HepG2 (cell line): ENCODE measurements around the gene GDF7. TPM values are rescaled to one million over a fixed set of nuclear protein-coding genes. Genes with fewer than 3 reads are reported as not detected.

Experiments used
- ATAC-seq: fragments of 200-7000 bp; cut with Tn5 transposase; 3 replicates; pipeline ENCODE4 v1.9.1; 2020; ENCODE audit warnings: mild to moderate bottlenecking, moderate library complexity
- BruUV-seq: library from RNA; stranded (reverse); fragments of 400-500 nt; replicated peaks from 2 replicates; lab custom pipeline; 2021; lab: Mats Ljungman, UMichigan
- CTCF ChIA-PET: fragments of 300-600 bp; formaldehyde crosslinking; extraction: SDS; loops from one replicate; lab custom pipeline; 2021; ENCODE audit warnings: low total read pairs, inconsistent platforms, low intra/inter-chr PET ratio; lab: Yijun Ruan, JAX
- POLR2A ChIA-PET: fragments of 350-600 bp; sonication (Branson Sonifier 250); formaldehyde crosslinking; loops from one replicate; lab custom pipeline; 2020; ENCODE audit warnings: antibody characterized with exemption, inconsistent platforms; lab: Yijun Ruan, JAX
- DNase-seq: peaks from one replicate; pipeline ENCODE4 v3.0.0-alpha.2; 2015; ENCODE audit warnings: low spot score
- FAIRE-seq: peaks from 3 replicates; lab custom pipeline; 2011; peaks lifted over from hg19 to GRCh38; lab: Jason Lieb, UNC
- H2AFZ ChIP-seq: one replicate; pipeline ENCODE4 v1.6.1; 2011; ENCODE audit warnings: low read length, inconsistent platforms
- H3K27ac ChIP-seq: fragments of 300-600 bp; 3 replicates; pipeline ENCODE4 v1.8.0; 2011; ENCODE audit warnings: mixed run types, mild to moderate bottlenecking, mixed read lengths, low read length, inconsistent platforms; ENCODE audit not compliant: insufficient read depth; ENCODE audit errors: extremely low read length
- H3K27me3 ChIP-seq, 2 experiments: fragments of 200-600 bp in 1 of 2; 2 replicates in 1 of 2; 3 replicates in 1 of 2; pipeline versions ENCODE4 v1.6.0 to v1.8.0; 2011; ENCODE audit warnings: low read length in 2 of 2, mild to moderate bottlenecking in 2 of 2, moderate library complexity in 2 of 2, inconsistent platforms in 1 of 2; ENCODE audit not compliant: insufficient read depth in 2 of 2, control insufficient read depth in 1 of 2
- H3K36me3 ChIP-seq, 2 experiments: fragments of 200-600 bp in 1 of 2; replicated peaks in 1 of 2; 2 replicates in 1 of 2; 3 replicates in 1 of 2; pipeline versions ENCODE4 v1.5.1 to v1.8.0; 2011; ENCODE audit warnings: low read length in 2 of 2, inconsistent platforms in 1 of 2; ENCODE audit not compliant: insufficient read depth in 2 of 2, control insufficient read depth in 1 of 2
- H3K4me1 ChIP-seq: 2 replicates; pipeline ENCODE4 v1.5.1; 2012; ENCODE audit warnings: low read length, inconsistent platforms; ENCODE audit not compliant: insufficient read depth
- H3K4me2 ChIP-seq: 2 replicates; pipeline ENCODE4 v1.6.0; 2011; ENCODE audit warnings: low read depth, low read length, inconsistent platforms
- H3K4me3 ChIP-seq, 3 experiments: fragments of 200-600 bp in 1 of 3; sonication (generic), shearing (Covaris generic) in 1 of 3; replicated peaks in 1 of 3; 2 replicates each; pipeline ENCODE4 v1.5.1; 2011 to 2016; ENCODE audit warnings: low read length in 3 of 3, inconsistent platforms in 2 of 3, low read depth in 2 of 3, mild to moderate bottlenecking in 2 of 3, control low read depth in 1 of 3, mixed read lengths in 1 of 3; ENCODE audit not compliant: insufficient read depth in 1 of 3
- H3K79me2 ChIP-seq: one replicate; pipeline ENCODE4 v1.6.1; 2011; ENCODE audit warnings: low read length, inconsistent platforms; ENCODE audit not compliant: insufficient read depth
- H3K9ac ChIP-seq: 2 replicates; pipeline ENCODE4 v1.6.0; 2011; ENCODE audit warnings: mild to moderate bottlenecking, low read depth, low read length, inconsistent platforms; ENCODE audit not compliant: insufficient read depth
- H3K9me3 ChIP-seq: 2 replicates; pipeline ENCODE4 v1.5.1; 2012; ENCODE audit warnings: mild to moderate bottlenecking, low read length
- H4K20me1 ChIP-seq: 2 replicates; pipeline ENCODE4 v1.6.0; 2011; ENCODE audit warnings: inconsistent platforms, mild to moderate bottlenecking, low read length, moderate library complexity; ENCODE audit not compliant: insufficient read depth
- ELF3 ChIP-seq: IDR thresholded peaks from 2 replicates; pipeline ENCODE4 v1.6.1; 2016; ENCODE audit warnings: missing genetic modification reagents, missing compliant biosample characterization
- HES4 ChIP-seq: sonication (generic); formaldehyde crosslinking; IDR thresholded peaks from 2 replicates; pipeline ENCODE4 v1.9.0; 2021; ENCODE audit warnings: mild to moderate bottlenecking, missing genetic modification reagents, borderline replicate concordance
- KDM2A ChIP-seq: sonication (generic); formaldehyde crosslinking; IDR thresholded peaks from 2 replicates; pipeline ENCODE4 v1.4.0; 2020; ENCODE audit warnings: low read depth, missing genetic modification reagents, borderline replicate concordance
- KLF13 ChIP-seq: sonication (generic); formaldehyde crosslinking; IDR thresholded peaks from 2 replicates; pipeline ENCODE4 v1.4.0; 2020; ENCODE audit warnings: mild to moderate bottlenecking, missing genetic modification reagents
- MED1 ChIP-seq: sonication (generic); formaldehyde crosslinking; IDR thresholded peaks from 2 replicates; pipeline ENCODE4 v1.4.0; 2020; ENCODE audit warnings: missing genetic modification reagents
- PHB2 ChIP-seq: fragments of 450-650 bp; IDR thresholded peaks from 2 replicates; pipeline ENCODE4 v1.6.1; 2018; ENCODE audit not compliant: partially characterized antibody
- SP5 ChIP-seq: IDR thresholded peaks from 2 replicates; pipeline ENCODE4 v1.6.1; 2016; ENCODE audit warnings: low read depth, borderline replicate concordance
- ZNF296 ChIP-seq: sonication (generic); formaldehyde crosslinking; conservative IDR thresholded peaks from 2 replicates; pipeline ENCODE4 v1.5.0; 2020; ENCODE audit warnings: mild to moderate bottlenecking, missing genetic modification reagents
- ZNF556 ChIP-seq: sonication (generic); formaldehyde crosslinking; IDR thresholded peaks from 2 replicates; pipeline ENCODE4 v1.4.0; 2020; ENCODE audit warnings: mild to moderate bottlenecking, missing genetic modification reagents, borderline replicate concordance
- WGBS: methylation state at CpG from one replicate; pipeline ENCODE4 v1.1.6; 2017; ENCODE audit warnings: low lambda C conversion rate; 5-methylcytosine and 5-hydroxymethylcytosine counted together
- in situ Hi-C: cut with HindIII; loops from 2 replicates; pipeline ENCODE4 v1.10.0; 2017; ENCODE audit warnings: low pct_unique_long_range_greater_than_20kb; ENCODE audit not compliant: extremely low pct_ligation_motif_present
- intact Hi-C: fragments of 100-400 bp; cut with micrococcal nuclease; formaldehyde crosslinking; loops from one replicate; pipeline ENCODE4 v1.10.0; 2022; ENCODE audit not compliant: unreplicated experiment
- polyA plus RNA-seq, 8 experiments: library from polyadenylated mRNA; depleted of rRNA in 3 of 8; stranded (reverse) in 7 of 8; unstranded in 1 of 8; fragments of >200 nt; fragmentation: Illumina TruSeq in 4 of 8; extraction: Trizol in 4 of 8; gene quantifications; 2 replicates each; pipeline versions ENCODE4 v1.2.1 to v1.2.3, GENCODE V29; 2011 to 2016; ENCODE audit warnings: low read depth in 4 of 8, missing spikeins in 1 of 8, mixed read lengths in 1 of 8; ENCODE audit not compliant: insufficient read depth in 1 of 8
- total RNA-seq, 5 experiments: library from RNA; depleted of rRNA; stranded (reverse); fragments of >200 nt; fragmentation: Illumina TruSeq; extraction: Trizol; gene quantifications; 2 replicates each; pipeline ENCODE4 v1.2.3, GENCODE V29; 2016; ENCODE audit warnings: low read depth in 1 of 5
- TF ChIP-seq, protein P1 (sequence below): sonication (generic); formaldehyde crosslinking; IDR thresholded peaks from 2 replicates; pipeline ENCODE4 v1.4.0; 2020; ENCODE audit warnings: mild to moderate bottlenecking, missing genetic modification reagents
- TF ChIP-seq, protein P2 (sequence below): sonication (generic); formaldehyde crosslinking; IDR thresholded peaks from 2 replicates; pipeline ENCODE4 v1.5.1; 2020; ENCODE audit warnings: missing genetic modification reagents, mild to moderate bottlenecking, borderline replicate concordance
- TF ChIP-seq, protein P3 (sequence below): sonication (generic); formaldehyde crosslinking; IDR thresholded peaks from 2 replicates; pipeline ENCODE4 v1.4.0; 2020; ENCODE audit warnings: missing genetic modification reagents

Gene GDF7
- total and polyA plus RNA-seq, 2 of the 13 experiments (the other 11 are each of a cell fraction or from before 2014, with no cell fraction given): 1.6 to 15.0 TPM

DNA sequence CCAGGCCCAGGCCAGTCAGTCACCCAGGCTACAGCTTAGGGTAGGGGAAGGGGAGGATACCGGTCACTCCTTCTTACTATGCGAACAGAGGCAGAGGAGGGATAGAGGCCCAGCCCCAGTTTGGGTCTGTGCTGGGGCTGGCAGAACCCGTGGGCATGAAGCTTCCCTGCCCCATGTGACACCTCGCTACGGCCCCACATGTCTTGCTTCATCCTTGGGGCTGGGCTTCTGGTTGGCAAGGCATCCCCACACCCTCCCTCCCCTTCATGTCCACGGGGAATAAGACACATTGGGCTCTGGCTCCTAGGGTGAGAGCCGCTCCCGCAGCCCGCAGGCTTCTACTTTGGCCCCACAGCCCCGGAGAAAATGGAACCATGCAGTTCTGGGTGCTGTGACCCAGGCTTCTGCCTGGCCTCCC is 48.5 kb upstream of the GDF7 start:
- intact Hi-C loops: loop anchor here (1.0 kb wide), 1 partner anchor 39 kb away; no protein-coding TSS in a partner anchor
- Histone ChIP-seq H3K4me2 (peak overlapping the region; percentile 1; the same call in 1 of the 2 replicates), H2AFZ (no peak overlapping the region), H3K36me3 (peaks cover under 1 to 7% of the 10 kb centered on the region in 2 experiments; a peak in 3 of 5 replicates), H3K79me2 (no peaks in the 10 kb centered on the region), H3K4me1 (peaks cover 62% of the 10 kb centered on the region), H3K4me3 (no peak overlapping the region), H3K9ac (peak overlapping the region; percentile 70), H4K20me1 (no peaks in the 10 kb centered on the region), H3K9me3 (no peaks in the 10 kb centered on the region), H3K27ac (peak overlapping the region; percentile 95), H3K27me3 (no peaks in the 10 kb centered on the region)
- FAIRE-seq (no peak), ATAC-seq (peak; percentile 13), DNase-seq (no peak)
- WGBS: 94% methylated on average over 7 of the region's 10 CpGs
- in situ Hi-C loops: no loop called here
- POLR2A ChIA-PET: interaction anchor here (0.8 to 7.9 kb wide), 25 partner anchors 9 to 239 kb away, joined by 3 to 153 read pairs (median 8); partner anchors contain the start of genes HS1BP3 and RHOB
- BruUV-seq: no TSS peak
- CTCF ChIA-PET: interaction anchor here (0.7 to 1.3 kb wide), 3 partner anchors 18 to 25 kb away, joined by 3 to 6 read pairs (median 6); no protein-coding TSS in a partner anchor
- no peak for TF ChIP-seq SP5 (CRISPR knock-in tag)
- TF ChIP-seq, protein P1, sequence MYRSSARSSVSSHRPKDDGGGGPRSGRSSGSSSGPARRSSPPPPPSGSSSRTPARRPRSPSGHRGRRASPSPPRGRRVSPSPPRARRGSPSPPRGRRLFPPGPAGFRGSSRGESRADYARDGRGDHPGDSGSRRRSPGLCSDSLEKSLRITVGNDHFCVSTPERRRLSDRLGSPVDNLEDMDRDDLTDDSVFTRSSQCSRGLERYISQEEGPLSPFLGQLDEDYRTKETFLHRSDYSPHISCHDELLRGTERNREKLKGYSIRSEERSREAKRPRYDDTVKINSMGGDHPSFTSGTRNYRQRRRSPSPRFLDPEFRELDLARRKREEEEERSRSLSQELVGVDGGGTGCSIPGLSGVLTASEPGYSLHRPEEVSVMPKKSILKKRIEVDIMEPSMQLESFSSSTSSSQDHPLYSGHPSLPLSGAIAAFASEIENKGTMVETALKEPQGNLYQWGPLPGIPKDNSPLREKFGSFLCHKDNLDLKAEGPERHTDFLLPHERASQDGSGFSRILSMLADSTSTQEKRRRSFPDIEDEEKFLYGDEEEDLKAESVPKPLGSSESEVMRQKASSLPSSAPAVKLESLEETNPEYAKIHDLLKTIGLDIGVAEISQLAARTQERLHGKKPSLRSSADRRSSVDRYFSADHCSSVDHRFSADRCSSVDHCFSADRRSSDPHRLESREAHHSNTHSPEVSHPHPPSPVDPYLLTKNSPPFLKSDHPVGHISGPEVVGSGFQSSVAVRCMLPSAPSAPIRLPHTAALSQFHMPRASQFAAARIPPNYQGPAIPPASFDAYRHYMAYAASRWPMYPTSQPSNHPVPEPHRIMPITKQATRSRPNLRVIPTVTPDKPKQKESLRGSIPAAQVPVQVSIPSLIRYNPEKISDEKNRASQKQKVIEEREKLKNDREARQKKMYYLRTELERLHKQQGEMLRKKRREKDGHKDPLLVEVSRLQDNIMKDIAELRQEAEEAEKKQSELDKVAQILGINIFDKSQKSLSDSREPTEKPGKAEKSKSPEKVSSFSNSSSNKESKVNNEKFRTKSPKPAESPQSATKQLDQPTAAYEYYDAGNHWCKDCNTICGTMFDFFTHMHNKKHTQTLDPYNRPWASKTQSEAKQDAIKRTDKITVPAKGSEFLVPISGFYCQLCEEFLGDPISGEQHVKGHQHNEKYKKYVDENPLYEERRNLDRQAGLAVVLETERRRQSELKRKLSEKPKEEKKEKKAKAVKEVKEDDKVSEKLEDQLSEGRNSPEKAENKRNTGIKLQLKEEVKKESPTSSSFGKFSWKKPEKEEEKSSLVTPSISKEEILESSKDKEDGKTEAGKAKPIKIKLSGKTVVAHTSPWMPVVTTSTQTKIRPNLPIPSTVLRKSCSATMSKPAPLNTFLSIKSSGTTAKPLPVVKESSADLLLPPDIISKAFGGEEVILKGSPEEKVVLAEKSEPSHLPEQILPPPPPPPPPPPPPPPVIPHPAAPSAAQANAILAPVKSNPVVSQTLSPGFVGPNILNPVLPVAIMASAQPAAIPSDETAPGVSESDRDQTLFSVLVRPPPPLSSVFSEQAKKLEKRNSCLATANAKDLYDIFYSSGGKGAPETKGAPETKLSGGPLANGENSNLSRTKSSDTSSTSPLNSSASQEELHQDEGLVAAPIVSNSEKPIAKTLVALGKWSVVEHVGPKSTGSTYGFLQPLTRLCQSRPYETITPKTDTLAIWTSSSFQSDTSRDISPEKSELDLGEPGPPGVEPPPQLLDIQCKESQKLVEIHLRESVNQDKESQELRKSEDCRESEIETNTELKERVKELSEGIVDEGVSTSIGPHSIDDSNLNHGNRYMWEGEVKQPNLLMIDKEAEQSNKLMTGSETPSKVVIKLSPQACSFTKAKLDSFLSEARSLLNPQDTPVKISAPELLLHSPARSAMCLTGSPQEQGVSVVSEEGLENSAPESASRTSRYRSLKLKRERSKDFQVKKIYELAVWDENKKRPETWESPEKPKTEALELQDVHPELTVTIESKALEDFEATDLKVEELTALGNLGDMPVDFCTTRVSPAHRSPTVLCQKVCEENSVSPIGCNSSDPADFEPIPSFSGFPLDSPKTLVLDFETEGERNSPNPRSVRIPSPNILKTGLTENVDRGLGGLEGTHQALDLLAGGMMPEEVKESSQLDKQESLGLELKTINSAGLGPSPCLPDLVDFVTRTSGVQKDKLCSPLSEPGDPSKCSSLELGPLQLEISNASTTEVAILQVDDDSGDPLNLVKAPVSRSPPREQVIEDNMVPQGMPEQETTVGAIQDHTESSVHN: no peak
- no peak for TF ChIP-seq KDM2A
- TF ChIP-seq MED1 (CRISPR knock-in tag): no peak
- no peak for TF ChIP-seq PHB2
- 0 out of 2 replicates have a peak, but pooled peaks have one; percentile 11 for TF ChIP-seq ZNF556
- TF ChIP-seq, protein P2, sequence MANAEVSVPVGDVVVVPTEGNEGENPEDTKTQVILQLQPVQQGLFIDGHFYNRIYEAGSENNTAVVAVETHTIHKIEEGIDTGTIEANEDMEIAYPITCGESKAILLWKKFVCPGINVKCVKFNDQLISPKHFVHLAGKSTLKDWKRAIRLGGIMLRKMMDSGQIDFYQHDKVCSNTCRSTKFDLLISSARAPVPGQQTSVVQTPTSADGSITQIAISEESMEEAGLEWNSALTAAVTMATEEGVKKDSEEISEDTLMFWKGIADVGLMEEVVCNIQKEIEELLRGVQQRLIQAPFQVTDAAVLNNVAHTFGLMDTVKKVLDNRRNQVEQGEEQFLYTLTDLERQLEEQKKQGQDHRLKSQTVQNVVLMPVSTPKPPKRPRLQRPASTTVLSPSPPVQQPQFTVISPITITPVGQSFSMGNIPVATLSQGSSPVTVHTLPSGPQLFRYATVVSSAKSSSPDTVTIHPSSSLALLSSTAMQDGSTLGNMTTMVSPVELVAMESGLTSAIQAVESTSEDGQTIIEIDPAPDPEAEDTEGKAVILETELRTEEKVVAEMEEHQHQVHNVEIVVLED: no peak
- no peak for TF ChIP-seq KLF13 (CRISPR knock-in tag)
- TF ChIP-seq, protein P3, sequence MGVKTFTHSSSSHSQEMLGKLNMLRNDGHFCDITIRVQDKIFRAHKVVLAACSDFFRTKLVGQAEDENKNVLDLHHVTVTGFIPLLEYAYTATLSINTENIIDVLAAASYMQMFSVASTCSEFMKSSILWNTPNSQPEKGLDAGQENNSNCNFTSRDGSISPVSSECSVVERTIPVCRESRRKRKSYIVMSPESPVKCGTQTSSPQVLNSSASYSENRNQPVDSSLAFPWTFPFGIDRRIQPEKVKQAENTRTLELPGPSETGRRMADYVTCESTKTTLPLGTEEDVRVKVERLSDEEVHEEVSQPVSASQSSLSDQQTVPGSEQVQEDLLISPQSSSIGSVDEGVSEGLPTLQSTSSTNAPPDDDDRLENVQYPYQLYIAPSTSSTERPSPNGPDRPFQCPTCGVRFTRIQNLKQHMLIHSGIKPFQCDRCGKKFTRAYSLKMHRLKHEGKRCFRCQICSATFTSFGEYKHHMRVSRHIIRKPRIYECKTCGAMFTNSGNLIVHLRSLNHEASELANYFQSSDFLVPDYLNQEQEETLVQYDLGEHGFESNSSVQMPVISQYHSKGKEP (CRISPR knock-in tag): no peak
- TF ChIP-seq ELF3: no peak
- 0 out of 2 replicates have a peak, but pooled peaks have one; percentile 2 for TF ChIP-seq ZNF296 (CRISPR knock-in tag)
- 0 out of 2 replicates have a peak, but pooled peaks have one; percentile 52 for TF ChIP-seq HES4
